UCSD-AML1 (cell line): ENCODE data around the gene TPM2.

Experiments
- DNase-seq: peaks from one replicate; lab custom pipeline; 2025; ENCODE audit not compliant: unreplicated experiment; lab: John Stamatoyannopoulos, UW

Gene TPM2

GRCh38 chr9:35679091-35679490, 10.6 kb downstream of the TPM2 start:
- no peak for DNase-seq

- DNase-seq, result no peak
Measured at GRCh38 chr9:35675732-35676392, 13.9 kb downstream of the TPM2 start.

DNA sequence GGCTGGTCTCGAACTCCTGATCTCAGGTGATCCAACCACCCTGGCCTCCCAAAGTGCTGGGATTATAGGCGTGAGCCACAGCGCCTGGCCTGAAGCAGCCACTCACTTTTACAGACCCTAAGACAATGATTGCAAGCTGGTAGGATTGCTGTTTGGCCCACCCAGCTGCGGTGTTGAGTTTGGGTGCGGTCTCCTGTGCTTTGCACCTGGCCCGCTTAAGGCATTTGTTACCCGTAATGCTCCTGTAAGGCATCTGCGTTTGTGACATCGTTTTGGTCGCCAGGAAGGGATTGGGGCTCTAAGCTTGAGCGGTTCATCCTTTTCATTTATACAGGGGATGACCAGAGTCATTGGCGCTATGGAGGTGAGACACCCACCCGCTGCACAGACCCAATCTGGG, 14.5 kb downstream of the TPM2 start:
- DNase-seq, result no peak

- DNase-seq, result no peak
Measured at GRCh38 chr9:35674025-35674361, 15.7 kb downstream of the TPM2 start.

- no peak for DNase-seq
Measured at GRCh38 chr9:35673132-35674024, 16.3 kb downstream of the TPM2 start, which contains the start of gene CA9. Gene CA9, plus strand, starts transcription at chr9:35673928. Its CDS starts 32 bp downstream, at chr9:35673960.

DNA sequence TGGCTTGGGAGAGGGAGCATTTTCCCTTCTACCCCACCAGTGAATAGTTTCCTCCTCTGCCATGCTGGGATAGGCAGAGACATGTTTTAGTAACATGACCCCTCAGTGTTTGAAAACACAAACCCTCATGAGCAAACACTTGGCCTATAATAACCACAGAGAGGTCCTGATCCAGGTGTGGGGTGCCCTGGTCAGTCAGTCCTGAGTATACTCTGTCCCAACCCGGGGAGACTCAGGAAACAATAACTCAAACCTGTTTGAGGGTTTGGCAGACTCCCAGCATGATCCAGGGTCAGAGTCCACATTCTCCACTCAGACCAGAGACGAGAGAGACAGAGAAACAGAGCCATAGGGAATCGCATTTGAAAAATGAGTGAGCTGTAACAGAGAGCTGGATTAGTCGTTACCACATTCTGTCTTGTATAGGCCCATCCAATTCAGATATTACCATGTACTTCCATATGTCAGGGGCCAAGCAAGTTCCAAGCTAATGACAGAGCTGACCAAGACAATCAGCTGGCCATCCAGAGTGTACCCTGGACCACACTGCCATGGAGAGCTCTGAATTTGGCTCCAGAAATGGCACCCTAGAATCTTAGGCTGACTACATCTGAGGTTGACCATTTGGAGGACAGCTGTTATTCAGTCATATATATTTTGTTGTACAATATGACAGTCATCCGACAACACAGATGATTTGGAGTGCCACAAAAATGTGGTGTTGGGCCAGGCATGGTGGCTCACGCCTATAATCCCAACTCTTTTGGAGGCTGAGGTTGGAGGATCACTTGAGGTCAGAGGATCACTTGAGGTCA, 20.2 kb downstream of the TPM2 start:
- DNase-seq, result no peak

- DNase-seq, result no peak
Measured at GRCh38 chr9:35667939-35668338, 21.8 kb downstream of the TPM2 start.

DNA sequence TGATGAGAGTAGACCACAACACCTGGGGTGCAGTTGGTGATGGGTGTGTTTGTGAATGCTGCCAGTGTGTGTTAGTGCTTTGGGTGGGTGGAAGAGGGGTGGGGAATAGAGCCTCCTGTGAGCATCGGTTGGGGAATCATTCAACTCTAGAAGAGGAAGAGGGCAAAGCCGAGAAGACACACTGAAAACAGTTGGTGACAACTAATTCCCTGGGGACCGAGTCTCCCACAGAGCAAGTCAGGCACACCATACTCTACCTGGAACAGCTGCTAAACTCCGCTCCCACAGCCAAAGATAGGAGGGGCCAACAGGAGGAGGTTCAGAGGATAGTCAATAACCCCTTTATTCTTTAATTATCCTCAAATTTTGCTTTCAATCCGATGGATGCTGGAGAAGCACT, 23.2 kb downstream of the TPM2 start:
- no peak for DNase-seq

DNA sequence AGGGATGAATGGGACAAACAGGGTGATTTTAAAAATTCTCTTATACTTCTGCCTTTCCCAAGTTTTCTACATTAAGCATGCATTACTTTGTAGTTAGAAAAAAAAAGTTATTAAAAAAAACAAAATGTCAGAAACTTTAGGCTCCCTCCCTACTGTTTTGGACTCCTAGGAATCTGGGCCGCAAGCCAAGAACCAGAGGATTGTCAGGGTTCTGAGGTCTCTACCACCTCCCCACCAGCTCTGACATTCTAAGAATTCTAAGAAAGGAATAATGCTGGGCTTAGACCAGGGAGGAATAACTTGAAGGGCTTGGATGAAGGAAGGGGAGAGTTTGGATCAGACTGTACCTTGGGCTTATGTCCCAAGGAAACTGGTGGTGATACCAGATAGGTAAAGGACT, 23.7 kb downstream of the TPM2 start:
- no peak for DNase-seq

- DNase-seq, result no peak
Measured at GRCh38 chr9:35665471-35665818, 24.3 kb downstream of the TPM2 start.

- peak; percentile 85 for DNase-seq
Measured at GRCh38 chr9:35664531-35665470, 24.9 kb downstream of the TPM2 start, which contains the start of gene ARHGEF39. Gene ARHGEF39, minus strand, starts transcription at chr9:35665195. Its CDS starts 26 bp downstream, at chr9:35665169.

- DNase-seq, result no peak
Measured at GRCh38 chr9:35662437-35662836, 27.3 kb downstream of the TPM2 start.

- no peak for DNase-seq
Measured at GRCh38 chr9:35661756-35662350, 27.9 kb downstream of the TPM2 start.

DNA sequence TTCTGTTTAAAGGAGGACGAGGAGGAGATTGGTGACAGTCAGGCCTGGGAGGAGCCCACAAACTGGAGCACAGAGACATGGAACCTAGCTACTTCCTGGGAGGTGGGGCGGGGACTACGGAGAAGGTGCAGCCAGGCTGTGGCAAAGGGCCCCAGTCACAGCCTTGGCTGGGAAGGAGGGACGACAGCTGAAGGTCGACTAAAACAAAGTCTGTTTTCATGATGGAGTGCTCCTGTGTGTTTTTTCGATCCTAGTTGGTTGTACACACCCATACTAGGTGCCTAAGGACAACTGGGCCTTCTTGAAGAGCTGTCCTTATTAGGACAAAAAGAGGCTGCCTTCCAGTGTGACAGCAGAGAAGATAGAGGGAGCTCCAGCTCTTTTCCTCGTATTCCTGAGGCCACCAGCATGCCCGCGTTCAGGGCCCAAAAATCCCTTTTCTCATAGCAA, 28.7 kb downstream of the TPM2 start:
- peak; percentile 27 for DNase-seq

DNA sequence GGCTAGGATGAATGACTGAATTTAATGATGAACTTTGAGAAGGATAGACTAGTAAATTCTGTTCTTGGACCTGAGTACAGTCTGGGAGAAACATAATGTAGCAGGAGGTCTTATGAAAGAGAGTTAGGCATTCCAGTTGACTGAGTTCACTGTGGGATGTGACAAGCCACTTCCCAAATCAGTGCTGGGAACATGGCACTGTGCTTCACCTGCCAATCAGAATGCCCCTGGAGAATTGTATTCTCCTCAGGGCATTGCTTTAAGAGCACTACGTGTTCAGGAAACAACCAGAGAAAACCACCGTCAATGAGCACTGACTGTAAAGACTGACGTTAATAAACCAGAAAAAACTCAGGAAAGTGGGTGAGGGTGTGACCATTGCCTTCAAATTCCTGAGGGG, 30.4 kb downstream of the TPM2 start:
- DNase-seq, result no peak

GRCh38 chr9:35658968-35659220, 30.8 kb downstream of the TPM2 start:
- DNase-seq, result peak; percentile 57

GRCh38 chr9:35658137-35658967, 31.4 kb downstream of the TPM2 start, which contains the start of gene CCDC107:
Gene CCDC107, plus strand, starts transcription at chr9:35658292. Its CDS starts 88 bp downstream, at chr9:35658380.
- peak; percentile 91 for DNase-seq

DNA sequence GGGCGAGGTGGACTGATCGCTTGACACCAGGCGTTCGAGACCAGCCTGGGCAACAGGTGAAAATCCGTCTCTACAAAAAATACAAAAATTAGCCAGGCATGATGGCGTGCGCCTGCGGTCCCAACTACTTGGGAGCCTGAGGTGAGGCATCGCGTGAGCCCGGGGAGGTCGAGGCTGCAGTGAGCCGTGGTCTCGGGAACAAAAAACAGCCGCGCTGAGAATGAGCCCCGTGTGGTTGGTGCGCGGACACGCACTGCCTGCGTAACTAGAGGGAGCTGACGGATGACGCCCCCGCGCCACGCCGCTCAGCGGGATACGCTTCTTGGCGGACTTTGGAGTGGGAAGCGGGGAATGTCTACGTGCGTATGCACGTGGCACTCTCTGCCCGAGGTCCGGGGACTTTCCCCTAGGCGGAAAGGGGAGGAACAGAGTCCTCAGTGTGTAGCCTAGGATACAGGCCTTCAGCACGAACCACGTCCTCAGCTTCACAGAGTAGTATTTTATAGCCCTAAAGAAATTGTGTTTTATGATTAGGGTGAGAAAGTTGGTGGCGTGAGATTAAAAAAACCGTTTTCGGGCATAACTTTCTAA, 32.1 kb downstream of the TPM2 start, which contains the start of gene RMRP:
RMRP (minus strand) TSS at position 474 of the 591 bp plus-strand sequence.
- DNase-seq, result peak; percentile 96
